Progenitor cell of endocrine pancreas (in vitro differentiated cells): ENCODE measurements around the gene TP53TG5. TPM values are rescaled to one million over a fixed set of nuclear protein-coding genes. Genes with fewer than 3 reads are reported as not detected.
"Not testable (repeated sequence)": the region's sequence is repeated elsewhere in the genome, so short reads cannot be mapped to it uniquely, and the experiment has no call there.

Experiments used
- DNase-seq: peaks from one replicate; pipeline ENCODE4 v3.0.0; 2021; ENCODE audit warnings: low spot score; ENCODE audit not compliant: unreplicated experiment
- H3K27ac Mint-ChIP-seq: 2 replicates; pipeline ENCODE4 v1.8.0; 2021; ENCODE audit warnings: mild to moderate bottlenecking, moderate library complexity, mixed read lengths
- H3K27me3 Mint-ChIP-seq: 2 replicates; pipeline ENCODE4 v1.8.0; 2021; ENCODE audit warnings: mixed read lengths
- H3K36me3 Mint-ChIP-seq: 2 replicates; pipeline ENCODE4 v1.8.0; 2022; ENCODE audit warnings: mixed read lengths; ENCODE audit not compliant: insufficient read depth
- H3K4me1 Mint-ChIP-seq: 2 replicates; pipeline ENCODE4 v1.8.0; 2021; ENCODE audit warnings: low read depth, mixed read lengths
- H3K4me3 Mint-ChIP-seq: 2 replicates; pipeline ENCODE4 v1.8.0; 2021; ENCODE audit warnings: low read depth, mild to moderate bottlenecking, moderate library complexity, mixed read lengths
- H3K9me3 Mint-ChIP-seq: 2 replicates; pipeline ENCODE4 v1.8.0; 2021; ENCODE audit warnings: low read depth, mixed read lengths
- total RNA-seq: library from RNA; stranded (reverse); gene quantifications from 2 replicates; pipeline ENCODE4 v1.2.1, GENCODE V29; 2021
- TF ChIP-seq, protein P1 (sequence below): fragments of 200-600 bp; sonication (generic); IDR thresholded peaks from one replicate; pipeline ENCODE4 v1.5.0; 2021; ENCODE audit warnings: antibody characterized with exemption, mild to moderate bottlenecking; ENCODE audit not compliant: unreplicated experiment

TP53TG5 gene
- total RNA-seq, 1 donor from 2014 or later = not detected

DNA sequence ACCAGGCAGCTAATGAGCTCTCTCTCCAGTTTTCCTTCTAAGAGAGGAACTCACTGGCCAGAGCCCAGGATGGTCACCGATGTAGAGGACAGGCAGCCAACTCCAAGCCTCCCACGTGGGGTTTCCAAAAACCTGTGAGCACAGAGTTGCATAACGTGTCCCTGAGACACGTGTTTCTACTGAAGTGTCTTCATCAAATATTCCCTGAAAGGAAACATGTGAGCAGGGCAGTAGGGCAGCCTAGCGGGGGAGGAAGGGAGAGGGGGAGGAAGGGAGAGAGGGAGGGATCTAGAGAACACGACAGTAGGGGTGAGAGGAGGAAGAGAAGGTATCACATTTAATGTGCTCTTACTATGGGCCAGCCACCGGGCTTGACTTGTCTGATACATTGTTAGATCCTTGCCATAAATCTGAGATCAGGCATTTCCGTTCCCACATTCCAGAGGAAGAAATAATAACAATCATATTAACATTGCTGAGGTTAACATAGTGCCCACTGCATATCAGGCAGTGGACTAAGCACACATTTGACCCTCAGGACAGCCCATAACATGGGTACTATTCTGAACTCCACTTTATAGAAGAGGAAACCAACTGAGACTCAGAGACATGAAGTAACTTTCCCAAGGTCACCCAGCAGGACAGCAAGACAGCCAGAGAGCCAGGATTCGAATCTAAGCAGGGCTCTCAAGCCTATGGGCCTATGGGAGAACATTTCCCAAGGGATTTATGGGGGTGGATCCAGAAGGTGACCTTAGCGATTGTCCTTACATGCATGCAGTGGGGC is 19.6 kb downstream of the TP53TG5 start:
- no peaks in the 10 kb centered on the region for H3K9me3 Mint-ChIP-seq
- TF ChIP-seq, protein P1, sequence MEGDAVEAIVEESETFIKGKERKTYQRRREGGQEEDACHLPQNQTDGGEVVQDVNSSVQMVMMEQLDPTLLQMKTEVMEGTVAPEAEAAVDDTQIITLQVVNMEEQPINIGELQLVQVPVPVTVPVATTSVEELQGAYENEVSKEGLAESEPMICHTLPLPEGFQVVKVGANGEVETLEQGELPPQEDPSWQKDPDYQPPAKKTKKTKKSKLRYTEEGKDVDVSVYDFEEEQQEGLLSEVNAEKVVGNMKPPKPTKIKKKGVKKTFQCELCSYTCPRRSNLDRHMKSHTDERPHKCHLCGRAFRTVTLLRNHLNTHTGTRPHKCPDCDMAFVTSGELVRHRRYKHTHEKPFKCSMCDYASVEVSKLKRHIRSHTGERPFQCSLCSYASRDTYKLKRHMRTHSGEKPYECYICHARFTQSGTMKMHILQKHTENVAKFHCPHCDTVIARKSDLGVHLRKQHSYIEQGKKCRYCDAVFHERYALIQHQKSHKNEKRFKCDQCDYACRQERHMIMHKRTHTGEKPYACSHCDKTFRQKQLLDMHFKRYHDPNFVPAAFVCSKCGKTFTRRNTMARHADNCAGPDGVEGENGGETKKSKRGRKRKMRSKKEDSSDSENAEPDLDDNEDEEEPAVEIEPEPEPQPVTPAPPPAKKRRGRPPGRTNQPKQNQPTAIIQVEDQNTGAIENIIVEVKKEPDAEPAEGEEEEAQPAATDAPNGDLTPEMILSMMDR = no peak
- peak overlapping the region; percentile 45 for H3K27ac Mint-ChIP-seq
- H3K4me3 Mint-ChIP-seq = no peak overlapping the region
- DNase-seq = no peak
- no peaks in the 10 kb centered on the region for H3K36me3 Mint-ChIP-seq
- peaks cover 30% of the 10 kb centered on the region for H3K4me1 Mint-ChIP-seq
- peaks cover 42% of the 10 kb centered on the region for H3K27me3 Mint-ChIP-seq

DNA sequence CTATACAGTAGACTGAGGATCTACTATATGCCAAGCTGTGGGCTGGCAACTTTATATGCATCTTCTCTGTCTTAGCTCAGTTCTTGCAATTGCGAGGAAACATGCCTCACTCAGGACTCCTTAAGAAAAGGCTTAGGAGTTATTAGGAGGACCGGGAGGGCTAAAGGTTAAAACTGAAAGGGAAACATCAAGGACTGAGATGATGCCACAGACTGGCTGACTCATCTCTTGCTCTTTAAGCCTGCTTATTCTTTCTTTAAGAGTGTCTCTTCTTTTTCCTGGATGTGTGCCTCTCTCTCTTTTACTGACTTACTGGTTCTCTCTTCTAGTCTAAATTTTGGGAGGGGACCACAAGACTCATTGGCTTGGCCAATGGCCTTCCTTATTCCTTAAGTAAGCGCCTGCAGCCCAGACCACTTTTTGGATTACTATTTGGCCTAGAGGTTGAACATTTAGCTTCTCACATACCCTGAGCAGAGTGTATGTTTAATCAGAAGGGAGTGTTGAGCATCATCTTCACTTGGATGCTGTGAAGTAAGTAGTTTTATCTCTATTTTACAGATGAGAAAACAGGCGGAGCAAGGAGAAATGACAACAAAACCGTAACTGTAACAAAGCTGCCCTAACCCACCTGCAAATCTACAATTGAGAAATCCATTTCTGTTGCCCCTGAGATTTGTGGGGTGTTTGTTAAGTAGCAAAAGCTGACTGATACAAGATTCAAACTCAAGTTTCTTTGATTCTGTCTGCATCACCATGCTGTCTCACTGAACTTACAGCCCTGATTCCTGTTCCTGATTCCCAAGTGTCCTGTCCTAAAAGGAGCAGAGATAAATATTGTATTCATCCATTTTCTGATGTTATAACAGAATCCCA is 22.7 kb downstream of the TP53TG5 start:
- Mint-ChIP-seq H3K9me3 (no peaks in the 10 kb centered on the region), H3K36me3 (no peaks in the 10 kb centered on the region), H3K27me3 (peaks cover 42% of the 10 kb centered on the region), H3K4me3 (no peak overlapping the region), H3K4me1 (peaks cover 14% of the 10 kb centered on the region), H3K27ac (no peak overlapping the region)
- TF ChIP-seq, protein P1 = no peak
- no peak for DNase-seq

DNA sequence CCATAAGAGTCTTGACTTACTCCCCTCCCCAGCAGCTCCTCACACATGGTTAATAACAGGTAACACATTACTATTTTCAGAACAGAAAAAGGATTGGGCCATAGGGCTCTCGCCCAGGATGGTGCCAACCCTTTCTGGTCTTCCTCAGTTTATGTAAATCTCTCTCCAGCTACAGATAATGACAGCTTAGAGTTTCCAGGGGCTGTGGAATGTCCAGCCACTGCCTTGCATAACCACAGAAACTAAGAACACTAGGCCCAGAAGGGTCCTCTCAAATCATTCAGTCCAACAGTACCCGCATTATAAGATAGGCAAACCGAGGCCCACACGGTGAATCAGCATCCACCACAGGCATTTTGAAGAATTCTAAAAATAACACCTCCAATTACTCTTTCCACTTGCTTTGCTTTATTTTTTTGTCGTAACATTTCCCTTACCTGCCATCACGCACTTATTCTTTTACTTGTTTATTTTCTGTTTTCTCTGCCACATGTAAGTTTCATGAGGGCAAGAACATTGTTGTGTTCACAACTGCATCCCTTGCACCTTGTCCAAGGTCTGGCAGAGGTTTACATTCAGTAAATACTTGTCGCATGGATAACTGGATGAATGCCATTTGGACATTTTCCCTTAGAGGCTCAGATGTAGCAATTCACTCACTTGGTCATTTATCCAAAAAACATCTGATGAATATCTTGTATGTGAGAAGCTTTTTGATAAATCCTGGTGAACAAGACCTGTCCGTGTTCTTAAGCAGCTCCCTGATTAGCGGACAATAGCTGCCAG is 23.5 kb downstream of the TP53TG5 start:
- Mint-ChIP-seq H3K27me3 (peaks cover 42% of the 10 kb centered on the region), H3K4me1 (peaks cover 14% of the 10 kb centered on the region), H3K4me3 (no peak overlapping the region), H3K27ac (no peak overlapping the region), H3K9me3 (no peaks in the 10 kb centered on the region), H3K36me3 (no peaks in the 10 kb centered on the region)
- no peak for DNase-seq
- TF ChIP-seq, protein P1 = no peak

DNA sequence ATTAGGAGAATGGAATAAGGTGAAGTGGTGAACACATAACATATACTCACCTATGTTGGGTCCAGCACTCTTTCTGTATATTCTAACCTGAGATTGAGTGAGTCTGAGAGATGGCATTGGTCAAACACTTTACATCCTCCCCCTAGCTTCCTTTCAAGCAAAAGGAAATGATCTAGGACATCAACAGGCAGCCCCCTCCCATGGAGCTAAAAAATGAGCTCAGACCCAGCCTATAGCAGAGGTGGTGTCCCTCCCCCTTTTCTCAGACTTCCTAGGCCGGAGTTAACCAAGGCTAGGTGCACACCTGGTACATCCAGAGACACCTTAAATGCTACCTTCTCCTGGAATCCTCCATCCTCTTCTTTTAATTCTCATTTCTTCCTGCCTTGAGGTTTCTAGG is 24.4 kb downstream of the TP53TG5 start:
- Mint-ChIP-seq H3K27ac (no peak overlapping the region), H3K4me3 (no peak overlapping the region), H3K9me3 (no peaks in the 10 kb centered on the region), H3K36me3 (no peaks in the 10 kb centered on the region), H3K4me1 (peaks cover 8% of the 10 kb centered on the region), H3K27me3 (peaks cover 34% of the 10 kb centered on the region)
- DNase-seq = no peak
- TF ChIP-seq, protein P1 = no peak

DNA sequence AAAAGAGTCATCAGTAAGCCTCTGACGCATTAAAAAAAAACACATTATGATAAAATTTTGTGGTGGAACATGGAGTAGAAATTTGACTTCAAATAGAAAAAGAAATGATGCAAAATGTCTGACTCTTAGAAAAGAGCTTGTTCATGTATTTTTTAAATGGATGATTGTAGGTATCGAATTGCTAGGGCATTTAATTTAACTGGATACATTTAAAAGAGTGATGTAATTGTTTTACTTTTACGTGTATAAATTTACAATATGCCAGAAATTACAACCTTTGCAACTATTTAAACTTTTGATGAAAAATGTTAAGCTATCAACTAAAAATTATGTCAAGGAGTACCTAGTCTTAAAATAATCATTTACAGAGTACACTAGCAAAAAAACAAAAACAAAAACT is 25.4 kb downstream of the TP53TG5 start:
- peaks cover 27% of the 10 kb centered on the region for H3K27me3 Mint-ChIP-seq
- TF ChIP-seq, protein P1 = no peak
- no peak overlapping the region for H3K27ac Mint-ChIP-seq

DNA sequence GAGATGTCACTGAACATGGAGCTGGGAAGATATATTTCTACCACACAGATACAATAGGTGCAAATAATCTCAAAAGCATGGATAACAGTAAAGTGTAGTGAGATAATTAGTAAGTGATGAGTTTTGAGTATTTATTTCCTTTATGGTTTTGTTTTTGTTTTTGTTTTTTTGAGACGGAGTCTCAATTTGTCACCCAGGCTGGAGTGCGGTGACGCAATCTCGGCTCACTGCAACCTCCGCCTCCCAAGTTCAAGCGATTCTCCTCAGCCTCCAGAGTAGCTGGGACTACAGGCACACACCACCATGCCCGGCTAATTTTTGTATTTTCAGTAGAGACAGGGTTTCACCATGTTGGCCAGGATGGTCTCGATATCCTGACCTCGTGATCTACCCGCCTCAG is 27.3 kb downstream of the TP53TG5 start:
- H3K9me3 Mint-ChIP-seq, H3K27ac Mint-ChIP-seq, DNase-seq, H3K4me3 Mint-ChIP-seq, H3K36me3 Mint-ChIP-seq: not testable (repeated sequence)
- Mint-ChIP-seq H3K4me1 (peaks cover 19% of the 10 kb centered on the region), H3K27me3 (peaks cover 19% of the 10 kb centered on the region)

More for the DNA sequence above, 25.4 kb downstream of the TP53TG5 start:
- Mint-ChIP-seq H3K4me3 (no peak overlapping the region), H3K4me1 (peaks cover 1% of the 10 kb centered on the region), H3K9me3 (no peaks in the 10 kb centered on the region), H3K36me3 (no peaks in the 10 kb centered on the region)
- DNase-seq = no peak
